Measurements from ENCODE around the gene DARS2. TPM values are rescaled to one million over a fixed set of nuclear protein-coding genes. Genes with fewer than 3 reads are reported as not detected.
"Not testable (repeated sequence)": the region's sequence is repeated elsewhere in the genome, so short reads cannot be mapped to it uniquely, and the experiment has no call there.

The DARS2 gene
- total RNA-seq, 1 experiment from 2014 or later = 35.0 TPM

DNA sequence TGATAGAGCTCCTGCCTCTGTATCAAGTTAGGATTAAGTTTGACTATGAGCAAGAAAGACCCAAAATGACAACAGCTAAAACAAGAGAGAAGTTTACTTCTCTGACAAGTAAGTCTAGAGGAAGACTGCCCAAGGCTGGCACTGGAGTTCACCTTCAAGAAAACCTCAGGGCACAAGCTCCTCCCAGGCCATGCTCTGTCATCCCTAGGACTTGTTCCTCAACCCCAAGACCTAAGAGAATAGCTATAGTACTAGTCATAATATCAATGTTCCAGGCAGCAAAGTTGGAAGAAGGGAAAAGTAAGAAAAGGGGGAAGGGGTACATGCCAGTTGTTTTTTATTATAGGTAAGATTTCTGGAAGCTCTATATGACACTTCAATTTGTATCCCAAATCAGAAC lies 26.4 kb upstream of the DARS2 start:
- Histone ChIP-seq H3K4me1 (ENCODE audit: insufficient read depth, low read length) (no peaks in the 10 kb centered on the region), H3K56ac (ENCODE audit: insufficient read length, low read depth, low read length) (no peak overlapping the region), H2BK120ac (ENCODE audit: low read depth, low read length, poor library complexity, severe bottlenecking) (no peak overlapping the region), H3K23ac (ENCODE audit: insufficient read length, low read depth, low read length) (no peak overlapping the region), H4K20me1 (ENCODE audit: control insufficient read depth, insufficient read depth, insufficient read length) (no peaks in the 10 kb centered on the region), H4K91ac (ENCODE audit: insufficient read length, low read depth, low read length) (no peak overlapping the region), H2BK15ac (ENCODE audit: low read depth, low read length) (no peak overlapping the region), H3K79me1 (ENCODE audit: insufficient read depth, low read depth, low read length, poor library complexity, severe bottlenecking) (no peaks in the 10 kb centered on the region), H3K27me3 (ENCODE audit: insufficient read depth, low read length) (no peaks in the 10 kb centered on the region), H3K27ac (ENCODE audit: insufficient read length, low read depth, low read length) (no peak overlapping the region), H3K79me2 (ENCODE audit: insufficient read depth, low read length) (no peaks in the 10 kb centered on the region), H3K9me3 (ENCODE audit: control insufficient read depth, low read depth, low read length) (no peaks in the 10 kb centered on the region), H3K9ac (ENCODE audit: extremely low read depth, insufficient read length, low read length) (no peak overlapping the region), H3K18ac (ENCODE audit: insufficient read length, low read depth, low read length) (no peak overlapping the region), H2BK5ac (ENCODE audit: insufficient read length, low read length) (no peak overlapping the region), H3T11ph (ENCODE audit: low read length) (no peak overlapping the region), H2AK5ac (ENCODE audit: insufficient read length, low read length) (no peak overlapping the region), H4K8ac (replicated peaks; ENCODE audit: insufficient read length, low read depth, low read length) (no peak overlapping the region), H2BK12ac (ENCODE audit: insufficient read length, low read depth, low read length) (no peak overlapping the region), H3K4ac (ENCODE audit: low read depth, low read length) (no peak overlapping the region), H3K23me2 (ENCODE audit: insufficient read length, low read depth, low read length, poor library complexity, severe bottlenecking) (no peaks in the 10 kb centered on the region), H2AFZ (ENCODE audit: low read length) (no peak overlapping the region), H2BK20ac (ENCODE audit: low read depth, low read length, poor library complexity, severe bottlenecking) (no peak overlapping the region), H3K4me2 (ENCODE audit: insufficient read depth, insufficient read length, low read length) (no peak overlapping the region), H3K14ac (ENCODE audit: insufficient read depth, low read length) (no peak overlapping the region), H4K5ac (ENCODE audit: insufficient read length, low read depth, low read length) (no peak overlapping the region)
- Mint-ChIP-seq H3K27me3 (ENCODE audit: low read depth) (no peaks in the 10 kb centered on the region), H3K36me3 (ENCODE audit: insufficient read depth in 1 of 3, low read depth in 3 of 3) (peaks cover 23 to 44% (median 44%) of the 10 kb centered on the region in 3 experiments), H3K4me1 (no peaks in the 10 kb centered on the region), H3K9me3 (peaks cover 8% of the 10 kb centered on the region in 2 experiments; a peak in 4 of 5 replicates), H3K4me3 (no peak overlapping the region), H3K27ac (no peak overlapping the region)
- DNase-seq = no peak
- no peak for TF ChIP-seq CTCF (conservative IDR thresholded peaks at IDR 0.05)

- not testable (repeated sequence) for H3K4me3 Mint-ChIP-seq; H3K4me2 ChIP-seq (ENCODE audit: insufficient read depth, insufficient read length, low read length); H2BK5ac ChIP-seq (ENCODE audit: insufficient read length, low read length); H4K20me1 ChIP-seq (ENCODE audit: control insufficient read depth, insufficient read depth, insufficient read length); H3K18ac ChIP-seq (ENCODE audit: insufficient read length, low read depth, low read length); H3K4me1 Mint-ChIP-seq; H3K9ac ChIP-seq (ENCODE audit: extremely low read depth, insufficient read length, low read length); H3K9me3 Mint-ChIP-seq; H3K27me3 Mint-ChIP-seq (ENCODE audit: low read depth); H2AFZ ChIP-seq (ENCODE audit: low read length); H2BK15ac ChIP-seq (ENCODE audit: low read depth, low read length); H3K79me1 ChIP-seq (ENCODE audit: insufficient read depth, low read depth, low read length, poor library complexity, severe bottlenecking); H3K27me3 ChIP-seq (ENCODE audit: insufficient read depth, low read length); H3K4me1 ChIP-seq (ENCODE audit: insufficient read depth, low read length); H3K14ac ChIP-seq (ENCODE audit: insufficient read depth, low read length); H3K23ac ChIP-seq (ENCODE audit: insufficient read length, low read depth, low read length); H3K79me2 ChIP-seq (ENCODE audit: insufficient read depth, low read length); DNase-seq; H2BK20ac ChIP-seq (ENCODE audit: low read depth, low read length, poor library complexity, severe bottlenecking); H2BK12ac ChIP-seq (ENCODE audit: insufficient read length, low read depth, low read length); H4K5ac ChIP-seq (ENCODE audit: insufficient read length, low read depth, low read length); H3K56ac ChIP-seq (ENCODE audit: insufficient read length, low read depth, low read length); H3K4ac ChIP-seq (ENCODE audit: low read depth, low read length); H4K91ac ChIP-seq (ENCODE audit: insufficient read length, low read depth, low read length); H3T11ph ChIP-seq (ENCODE audit: low read length); H2BK120ac ChIP-seq (ENCODE audit: low read depth, low read length, poor library complexity, severe bottlenecking); H3K9me3 ChIP-seq (ENCODE audit: control insufficient read depth, low read depth, low read length); H2AK5ac ChIP-seq (ENCODE audit: insufficient read length, low read length); H3K23me2 ChIP-seq (ENCODE audit: insufficient read length, low read depth, low read length, poor library complexity, severe bottlenecking); H4K8ac ChIP-seq (replicated peaks; ENCODE audit: insufficient read length, low read depth, low read length); H3K27ac ChIP-seq (ENCODE audit: insufficient read length, low read depth, low read length); H3K27ac Mint-ChIP-seq
- peaks cover 18 to 54% (median 36%) of the 10 kb centered on the region in 3 experiments for H3K36me3 Mint-ChIP-seq (ENCODE audit: insufficient read depth in 1 of 3, low read depth in 3 of 3)
- WGBS (ENCODE audit: extremely low coverage, insufficient read length, low lambda C conversion rate) = no CpG with 5 or more reads among the region's 1 CpG
These were observed 24.5 kb upstream of the DARS2 start for GRCh38 chr1:173799995-173800394.
